Loucy (cell line): ENCODE results near the gene JAG1.

Experiments
- H2AFZ ChIP-seq: fragments of 200-600 bp; sonication (generic); 2 replicates; pipeline ENCODE4 v1.6.0; 2016; ENCODE audit warnings: antibody characterized with exemption, mild to moderate bottlenecking, low read length, moderate library complexity
- H3F3A ChIP-seq: fragments of 200-600 bp; 2 replicates; pipeline ENCODE4 v1.6.0; 2016; ENCODE audit warnings: antibody characterized with exemption, low read depth, mild to moderate bottlenecking
- H3K27me3 ChIP-seq: fragments of 200-600 bp; sonication (generic); 2 replicates; pipeline ENCODE4 v1.6.1; 2014; ENCODE audit warnings: low read length, mild to moderate bottlenecking; ENCODE audit not compliant: insufficient read depth, poor library complexity, severe bottlenecking
- H3K36me3 ChIP-seq: fragments of 200-600 bp; sonication (generic); 2 replicates; pipeline ENCODE4 v1.6.1; 2016; ENCODE audit warnings: low read length; ENCODE audit not compliant: insufficient read depth
- H3K4me1 ChIP-seq: fragments of 200-600 bp; sonication (generic); 2 replicates; pipeline ENCODE4 v1.5.1; 2014; ENCODE audit warnings: low read length, mild to moderate bottlenecking; ENCODE audit not compliant: insufficient read depth, poor library complexity, severe bottlenecking
- H3K4me2 ChIP-seq: fragments of 200-600 bp; sonication (generic); 2 replicates; pipeline ENCODE4 v1.6.0; 2014; ENCODE audit warnings: antibody characterized with exemption, low read length, low read depth, mild to moderate bottlenecking; ENCODE audit not compliant: poor library complexity, severe bottlenecking
- H3K4me3 ChIP-seq: fragments of 200-600 bp; sonication (generic); 2 replicates; pipeline ENCODE4 v1.5.1; 2014; ENCODE audit warnings: low read length, mild to moderate bottlenecking, mixed read lengths; ENCODE audit not compliant: poor library complexity, severe bottlenecking
- H3K79me2 ChIP-seq: fragments of 200-600 bp; sonication (generic); 2 replicates; pipeline ENCODE4 v1.6.1; 2014; ENCODE audit warnings: low read length; ENCODE audit not compliant: insufficient read depth
- H3K9ac ChIP-seq: fragments of 200-600 bp; sonication (generic); 2 replicates; pipeline ENCODE4 v1.6.0; 2014; ENCODE audit warnings: mild to moderate bottlenecking, low read depth, low read length, moderate library complexity; ENCODE audit not compliant: poor library complexity, severe bottlenecking
- H3K9me2 ChIP-seq: fragments of 200-600 bp; sonication (generic); replicated peaks from 2 replicates; pipeline ENCODE4 v1.6.1; 2016; ENCODE audit warnings: low read depth, low read length, mixed read lengths
- H3K9me3 ChIP-seq: fragments of 200-600 bp; sonication (generic); 2 replicates; pipeline ENCODE4 v1.6.1; 2014; ENCODE audit warnings: mild to moderate bottlenecking, antibody characterized with exemption, low read length, low read depth; ENCODE audit not compliant: insufficient read depth
- H4K20me1 ChIP-seq: fragments of 200-600 bp; sonication (generic); 2 replicates; pipeline ENCODE4 v1.6.0; 2014; ENCODE audit warnings: antibody characterized with exemption, low read length, mild to moderate bottlenecking; ENCODE audit not compliant: insufficient read depth, poor library complexity, severe bottlenecking
- EZH2phosphoT487 ChIP-seq: fragments of 200-600 bp; IDR thresholded peaks from 2 replicates; pipeline ENCODE4 v1.6.1; 2018; ENCODE audit warnings: antibody characterized with exemption, mild to moderate bottlenecking, moderate library complexity, borderline replicate concordance
- TF ChIP-seq, protein P1 (sequence below): fragments of 200-600 bp; sonication (generic); conservative IDR thresholded peaks from 2 replicates; pipeline ENCODE4 v1.5.1; 2014; ENCODE audit warnings: mild to moderate bottlenecking, antibody characterized with exemption, low read length

The JAG1 gene

GRCh38 chr20:10649797-10650160, 24.0 kb downstream of the JAG1 start:
- no peak overlapping the region for H3K4me3 ChIP-seq
- no peak overlapping the region for H2AFZ ChIP-seq
- H3K79me2 ChIP-seq: no peaks in the 10 kb centered on the region
- no peaks in the 10 kb centered on the region for H3K9me3 ChIP-seq
- no peaks in the 10 kb centered on the region for H4K20me1 ChIP-seq
- H3K9ac ChIP-seq: no peak overlapping the region
- H3K9me2 ChIP-seq: no peaks in the 10 kb centered on the region
- H3K4me2 ChIP-seq: no peak overlapping the region
- no peaks in the 10 kb centered on the region for H3F3A ChIP-seq
- no peaks in the 10 kb centered on the region for H3K4me1 ChIP-seq
- TF ChIP-seq EZH2phosphoT487: no peak
- TF ChIP-seq, protein P1, sequence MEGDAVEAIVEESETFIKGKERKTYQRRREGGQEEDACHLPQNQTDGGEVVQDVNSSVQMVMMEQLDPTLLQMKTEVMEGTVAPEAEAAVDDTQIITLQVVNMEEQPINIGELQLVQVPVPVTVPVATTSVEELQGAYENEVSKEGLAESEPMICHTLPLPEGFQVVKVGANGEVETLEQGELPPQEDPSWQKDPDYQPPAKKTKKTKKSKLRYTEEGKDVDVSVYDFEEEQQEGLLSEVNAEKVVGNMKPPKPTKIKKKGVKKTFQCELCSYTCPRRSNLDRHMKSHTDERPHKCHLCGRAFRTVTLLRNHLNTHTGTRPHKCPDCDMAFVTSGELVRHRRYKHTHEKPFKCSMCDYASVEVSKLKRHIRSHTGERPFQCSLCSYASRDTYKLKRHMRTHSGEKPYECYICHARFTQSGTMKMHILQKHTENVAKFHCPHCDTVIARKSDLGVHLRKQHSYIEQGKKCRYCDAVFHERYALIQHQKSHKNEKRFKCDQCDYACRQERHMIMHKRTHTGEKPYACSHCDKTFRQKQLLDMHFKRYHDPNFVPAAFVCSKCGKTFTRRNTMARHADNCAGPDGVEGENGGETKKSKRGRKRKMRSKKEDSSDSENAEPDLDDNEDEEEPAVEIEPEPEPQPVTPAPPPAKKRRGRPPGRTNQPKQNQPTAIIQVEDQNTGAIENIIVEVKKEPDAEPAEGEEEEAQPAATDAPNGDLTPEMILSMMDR: no peak
- no peaks in the 10 kb centered on the region for H3K36me3 ChIP-seq
- no peaks in the 10 kb centered on the region for H3K27me3 ChIP-seq

DNA sequence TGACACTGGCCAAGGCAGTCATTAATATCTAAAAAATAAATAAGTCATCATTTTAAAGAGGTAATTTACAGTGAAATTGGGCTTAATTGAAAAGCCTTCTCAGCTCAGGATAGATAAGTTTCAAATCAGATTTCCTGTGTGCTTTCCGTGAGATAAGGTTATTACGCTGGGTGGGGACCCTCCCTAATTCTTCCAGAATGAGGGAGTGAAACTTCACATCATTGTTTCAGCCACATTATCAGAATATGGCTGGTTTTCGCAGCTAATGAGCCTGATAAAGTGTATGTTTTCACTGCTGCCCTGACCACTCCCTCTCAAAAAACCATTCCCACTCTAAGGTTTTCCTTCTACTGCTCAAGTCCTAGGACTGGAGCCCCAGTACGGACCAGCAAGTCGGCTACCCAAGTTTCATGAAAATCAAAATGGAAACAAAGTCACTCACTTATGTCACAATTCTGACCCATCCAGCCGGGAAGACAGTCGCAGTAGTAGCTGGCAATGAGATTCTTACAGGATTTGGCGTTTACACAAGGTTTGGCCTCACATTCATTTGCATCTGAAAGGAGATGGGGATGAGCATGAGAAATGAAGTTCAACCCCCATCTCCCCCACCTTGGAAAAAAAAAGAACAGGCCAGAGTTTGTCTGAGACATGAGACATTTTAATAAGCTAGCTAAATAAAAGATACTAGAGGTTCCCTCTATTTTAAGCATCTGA, 24.6 kb downstream of the JAG1 start:
- Histone ChIP-seq H3K9ac (no peak overlapping the region), H2AFZ (no peak overlapping the region), H3F3A (no peaks in the 10 kb centered on the region), H3K36me3 (no peaks in the 10 kb centered on the region), H3K4me3 (no peak overlapping the region), H3K9me3 (no peaks in the 10 kb centered on the region), H3K4me1 (no peaks in the 10 kb centered on the region), H3K27me3 (no peaks in the 10 kb centered on the region), H3K9me2 (no peaks in the 10 kb centered on the region), H3K4me2 (no peak overlapping the region), H4K20me1 (no peaks in the 10 kb centered on the region), H3K79me2 (no peaks in the 10 kb centered on the region)
- TF ChIP-seq EZH2phosphoT487: no peak
- TF ChIP-seq, protein P1: no peak

GRCh38 chr20:10648651-10649050, 25.1 kb downstream of the JAG1 start:
- no peaks in the 10 kb centered on the region for H3F3A ChIP-seq
- no peaks in the 10 kb centered on the region for H3K79me2 ChIP-seq
- no peak overlapping the region for H2AFZ ChIP-seq
- no peak for TF ChIP-seq EZH2phosphoT487
- TF ChIP-seq, protein P1: no peak
- H4K20me1 ChIP-seq: no peaks in the 10 kb centered on the region
- no peak overlapping the region for H3K9ac ChIP-seq
- no peaks in the 10 kb centered on the region for H3K4me1 ChIP-seq
- H3K27me3 ChIP-seq: no peaks in the 10 kb centered on the region
- no peak overlapping the region for H3K4me2 ChIP-seq
- H3K36me3 ChIP-seq: no peaks in the 10 kb centered on the region
- H3K9me2 ChIP-seq: no peaks in the 10 kb centered on the region
- no peaks in the 10 kb centered on the region for H3K9me3 ChIP-seq
- no peak overlapping the region for H3K4me3 ChIP-seq
